Liver (tissue), 3 donors: Measurements from ENCODE around the gene SCAI.

ENCODE experiments used
- ATF3 ChIP-seq: IDR thresholded peaks from 2 replicates; pipeline ENCODE4 v1.6.1; 2016; ENCODE audit warnings: antibody characterized with exemption
- CTCF ChIP-seq: fragments of 150-350 bp; IDR thresholded peaks from 2 replicates; pipeline ENCODE4 v1.5.1; 2017; ENCODE audit warnings: improper control_type of control experiment, low read depth, low read length; ENCODE audit not compliant: missing input control
- MAX ChIP-seq: IDR thresholded peaks from 2 replicates; pipeline ENCODE4 v1.6.1; 2016; ENCODE audit warnings: antibody characterized with exemption
- RAD21 ChIP-seq, 2 donors: IDR thresholded peaks; 2 replicates each; pipeline ENCODE4 v1.6.1; 2016; ENCODE audit warnings: antibody characterized with exemption in 2 of 2, mild to moderate bottlenecking in 2 of 2
- REST ChIP-seq: IDR thresholded peaks from 2 replicates; pipeline ENCODE4 v1.6.1; 2016; ENCODE audit warnings: antibody characterized with exemption, mild to moderate bottlenecking
- YY1 ChIP-seq: IDR thresholded peaks from 2 replicates; pipeline ENCODE4 v1.6.1; 2016; ENCODE audit warnings: antibody characterized with exemption, mild to moderate bottlenecking
- donor health status: healthy.
- donor health status: healthy.

- TF ChIP-seq CTCF: peak; percentile 99
- peak; percentile 93 to 96 for TF ChIP-seq RAD21 (IDR thresholded peaks at IDR 0.05)
- TF ChIP-seq YY1: peak; percentile 47
- peak; percentile 38 for TF ChIP-seq MAX
- TF ChIP-seq ATF3: no peak
- TF ChIP-seq REST: peak; percentile 16
Observed at GRCh38 chr9:125143377-125144090, at the start of gene SCAI.
